GM10248 (cell line): Measurements from ENCODE around the gene CNTNAP2.

Experiments
- CTCF ChIA-PET: fragments of 300-600 bp; sonication (Branson Sonifier 250); formaldehyde crosslinking; extraction: SDS; loops from one replicate; lab custom pipeline; 2021; ENCODE audit warnings: antibody characterized with exemption; lab: Yijun Ruan, JAX
- POLR2A ChIA-PET: fragments of 350-650 bp; sonication (Branson Sonifier 250); formaldehyde crosslinking; extraction: SDS; loops from one replicate; lab custom pipeline; 2020; ENCODE audit warnings: antibody characterized with exemption; lab: Yijun Ruan, JAX
- DNase-seq: peaks from one replicate; pipeline ENCODE4 v3.0.0; 2012; ENCODE audit errors: extremely low spot score
- CTCF ChIP-seq: IDR thresholded peaks from 2 replicates; pipeline ENCODE4 v1.5.1; 2012; ENCODE audit warnings: mild to moderate bottlenecking, low read depth; ENCODE audit errors: extremely low read depth, missing control alignments, control extremely low read depth

Gene CNTNAP2

DNA sequence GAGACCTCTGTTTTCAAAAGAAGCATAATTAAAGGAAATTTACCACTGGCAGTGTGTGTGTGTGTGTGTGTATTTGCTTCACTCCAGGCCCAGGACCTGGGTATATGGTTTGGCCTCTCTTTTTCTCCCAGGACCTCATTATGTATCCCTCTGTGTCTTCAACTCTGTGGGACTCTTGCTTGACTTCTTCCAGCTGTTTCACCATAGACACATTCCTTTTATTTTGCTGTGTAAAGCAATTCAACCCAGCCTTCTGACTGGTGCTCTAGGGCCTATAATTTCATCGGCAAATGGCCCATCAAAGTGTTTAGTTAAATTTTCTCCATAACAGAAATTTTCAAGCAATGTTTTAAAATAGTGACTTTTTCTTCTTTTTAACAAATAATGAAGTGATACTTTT is 954.3 kb downstream of the CNTNAP2 start:
- DNase-seq, result no peak
- ChIA-PET POLR2A (no interaction called here), CTCF (interaction anchor here (2.0 kb wide), 1 partner anchor 18 kb away, joined by 6 read pairs; no protein-coding TSS in a partner anchor)

GRCh38 chr7:147071536-147071935 is 954.9 kb downstream of the CNTNAP2 start:
- TF ChIP-seq CTCF, result no peak
- DNase-seq, result no peak
- ChIA-PET CTCF (interaction anchor here (2.0 kb wide), 1 partner anchor 18 kb away, joined by 6 read pairs; no protein-coding TSS in a partner anchor), POLR2A (no interaction called here)

More for the DNA sequence above, 954.3 kb downstream of the CNTNAP2 start:
- no peak for TF ChIP-seq CTCF

GRCh38 chr7:147078312-147078711 is 961.7 kb downstream of the CNTNAP2 start:
- TF ChIP-seq CTCF, result no peak
- CTCF ChIA-PET, result interaction anchor here (1.1 to 2.1 kb wide), 2 partner anchors 8 to 10 kb away, joined by 3 to 5 read pairs; no protein-coding TSS in a partner anchor
- DNase-seq, result no peak
- POLR2A ChIA-PET, result no interaction called here

DNA sequence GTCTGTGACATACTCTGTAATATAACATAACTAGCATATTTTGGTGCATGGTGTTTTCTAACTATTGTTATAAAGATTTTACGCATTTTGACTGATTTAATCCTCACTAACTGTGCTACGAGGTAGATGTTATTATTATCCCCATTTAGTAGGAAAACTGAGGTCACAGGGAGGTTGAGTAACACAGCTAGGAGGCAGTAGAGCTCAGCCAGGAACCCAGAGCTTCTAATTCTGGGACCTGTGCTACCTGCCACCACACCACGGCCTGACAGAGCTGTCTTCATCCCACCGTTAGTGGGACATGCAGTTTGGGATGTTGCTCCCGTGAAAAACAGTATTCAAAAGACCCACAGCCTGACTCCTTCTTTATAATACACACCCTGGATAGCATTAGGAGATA is 962.5 kb downstream of the CNTNAP2 start:
- DNase-seq, result no peak
- CTCF ChIA-PET, result no interaction called here
- no peak for TF ChIP-seq CTCF
- POLR2A ChIA-PET, result no interaction called here

DNA sequence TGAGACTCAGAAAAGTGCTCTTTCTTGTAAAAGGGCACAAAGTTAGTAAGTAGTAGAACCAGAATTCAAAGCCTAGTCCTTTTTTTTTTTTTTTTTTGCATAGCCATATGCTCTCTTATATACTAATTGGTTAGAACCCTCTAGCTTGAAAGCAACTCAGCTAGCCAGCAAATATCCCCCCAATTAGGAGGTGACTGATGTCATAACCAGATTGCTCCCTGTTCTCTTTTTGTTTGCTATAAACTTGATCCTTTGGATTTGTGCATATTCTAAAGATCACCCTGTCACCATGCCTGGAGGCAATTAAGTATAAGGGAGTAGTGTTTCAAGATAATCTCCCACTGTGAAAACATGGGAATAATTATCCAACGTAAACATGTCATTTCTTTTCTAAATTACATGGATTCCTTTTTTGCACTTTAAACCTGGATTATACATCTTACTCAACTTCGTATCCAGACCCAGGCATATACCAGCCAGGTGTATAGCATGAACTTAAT is 963.4 kb downstream of the CNTNAP2 start:
- TF ChIP-seq CTCF, result no peak
- DNase-seq, result no peak
- ChIA-PET POLR2A (no interaction called here), CTCF (no interaction called here)

GRCh38 chr7:147081117-147081516 is 964.5 kb downstream of the CNTNAP2 start:
- CTCF ChIA-PET, result no interaction called here
- POLR2A ChIA-PET, result no interaction called here
- TF ChIP-seq CTCF, result no peak
- DNase-seq, result no peak
